Cardiac muscle cell (in vitro differentiated cells and primary cell): ENCODE data around the gene PROCR. TPM values are rescaled to one million over a fixed set of nuclear protein-coding genes. Genes with fewer than 3 reads are reported as not detected.
"Not testable (repeated sequence)": the region's sequence is repeated elsewhere in the genome, so short reads cannot be mapped to it uniquely, and the experiment has no call there.

ENCODE experiments used
- DNase-seq, 2 donors: peaks; one replicate each; pipeline versions ENCODE4 v3.0.0 to v3.0.0-alpha.2; 2010 to 2017; ENCODE audit warnings: low read depth in 1 of 2, low spot score in 1 of 2
- H3K27ac ChIP-seq: fragments of 200-600 bp; sonication (generic); 2 replicates; pipeline ENCODE4 v1.5.1; 2016
- H3K27me3 ChIP-seq: fragments of 200-600 bp; sonication (generic); 2 replicates; pipeline ENCODE4 v1.6.0; 2016; ENCODE audit warnings: control low read depth
- H3K36me3 ChIP-seq: fragments of 200-600 bp; sonication (generic); 2 replicates; pipeline ENCODE4 v1.5.1; 2016; ENCODE audit warnings: control low read depth
- H3K4me1 ChIP-seq: fragments of 200-600 bp; sonication (generic); 2 replicates; pipeline ENCODE4 v1.8.1; 2017; ENCODE audit warnings: low read depth, mild to moderate bottlenecking, mixed run types
- H3K4me3 ChIP-seq: fragments of 200-600 bp; sonication (generic); 2 replicates; pipeline ENCODE4 v1.5.1; 2016; ENCODE audit warnings: mild to moderate bottlenecking
- H3K9me3 ChIP-seq: fragments of 200-600 bp; sonication (generic); 2 replicates; pipeline ENCODE4 v1.5.1; 2017; ENCODE audit warnings: low read depth, mild to moderate bottlenecking, control low read depth
- CTCF ChIP-seq: IDR thresholded peaks from 2 replicates; pipeline ENCODE4 v1.5.1; 2012; ENCODE audit warnings: low read depth, mild to moderate bottlenecking, low read length
- polyA plus RNA-seq: library from polyadenylated mRNA; unstranded; fragments of >200 nt; fragmentation: Nextera tagmentation; extraction: Ambion mirVana; gene quantifications from 2 replicates; pipeline ENCODE4 v1.2.1, GENCODE V29; 2016
- total RNA-seq: library from RNA; depleted of rRNA; stranded (reverse); fragments of >200 nt; gene quantifications from 2 replicates; pipeline ENCODE4 v1.2.3, GENCODE V29; 2016

The PROCR gene
- total and polyA plus RNA-seq, 2 experiments from 2014 or later: 11.6 to 13.7 TPM

- Histone ChIP-seq H3K9me3 (no peaks in the 10 kb centered on the region), H3K36me3 (no peaks in the 10 kb centered on the region), H3K4me1 (no peaks in the 10 kb centered on the region), H3K4me3 (no peak overlapping the region), H3K27ac (no peak overlapping the region), H3K27me3 (no peaks in the 10 kb centered on the region)
- TF ChIP-seq CTCF: no peak
- DNase-seq: no peak
Observed at GRCh38 chr20:35180266-35180665, 8.4 kb downstream of the PROCR start.

- Histone ChIP-seq H3K27ac (no peak overlapping the region), H3K27me3 (no peaks in the 10 kb centered on the region), H3K4me3 (no peak overlapping the region), H3K36me3 (no peaks in the 10 kb centered on the region), H3K9me3 (no peaks in the 10 kb centered on the region), H3K4me1 (no peaks in the 10 kb centered on the region)
- no peak for DNase-seq
- no peak for TF ChIP-seq CTCF
Observed at GRCh38 chr20:35181731-35182130, 9.9 kb downstream of the PROCR start.

GRCh38 chr20:35186691-35187289 lies 14.9 kb downstream of the PROCR start:
- H3K4me1 ChIP-seq: peaks cover 18% of the 10 kb centered on the region
- not testable (repeated sequence) for H3K27me3 ChIP-seq, H3K36me3 ChIP-seq, H3K4me3 ChIP-seq, DNase-seq, H3K9me3 ChIP-seq, H3K27ac ChIP-seq

- no peak for DNase-seq
- H3K36me3 ChIP-seq: no peaks in the 10 kb centered on the region
- no peak overlapping the region for H3K4me3 ChIP-seq
- H3K4me1 ChIP-seq: peaks cover 24% of the 10 kb centered on the region
- no peaks in the 10 kb centered on the region for H3K9me3 ChIP-seq
- H3K27ac ChIP-seq: peak overlapping the region; percentile 29
- TF ChIP-seq CTCF: no peak
- no peaks in the 10 kb centered on the region for H3K27me3 ChIP-seq
Observed at GRCh38 chr20:35187584-35188190, 15.8 kb downstream of the PROCR start.

GRCh38 chr20:35189223-35189622 lies 17.4 kb downstream of the PROCR start:
- H3K4me1 ChIP-seq: peaks cover 40% of the 10 kb centered on the region
- DNase-seq, H3K27ac ChIP-seq, H3K9me3 ChIP-seq, H3K4me3 ChIP-seq, H3K27me3 ChIP-seq, H3K36me3 ChIP-seq: not testable (repeated sequence)

- no peak for DNase-seq
- Histone ChIP-seq H3K4me1 (peaks cover 43% of the 10 kb centered on the region), H3K27ac (peak overlapping the region; percentile 94), H3K27me3 (no peaks in the 10 kb centered on the region), H3K4me3 (no peak overlapping the region), H3K9me3 (no peaks in the 10 kb centered on the region), H3K36me3 (no peaks in the 10 kb centered on the region)
- TF ChIP-seq CTCF: no peak
Observed at GRCh38 chr20:35190556-35190955, 18.7 kb downstream of the PROCR start.
